Measurements from ENCODE around the gene LRFN4. TPM values are rescaled to one million over a fixed set of nuclear protein-coding genes. Genes with fewer than 3 reads are reported as not detected.

The LRFN4 gene
- total and polyA plus RNA-seq, 2 of the 13 experiments (the other 11 are each of a cell fraction or from before 2014, with no cell fraction given) = 1.3 to 6.8 TPM

GRCh38 chr11:66842896-66843775 lies 13.7 kb upstream of the LRFN4 start, which contains the start of gene RCE1 (continued):
- peak; percentile 58 for TF ChIP-seq SALL1 (CRISPR knock-in tag; IDR thresholded peaks at IDR 0.05)
- TF ChIP-seq RFX1 (IDR thresholded peaks at IDR 0.05) = no peak
- TF ChIP-seq NFIC (IDR thresholded peaks at IDR 0.05; ENCODE audit: low read length) = no peak
- no peak for TF ChIP-seq ZNF382 (CRISPR knock-in tag; IDR thresholded peaks at IDR 0.05; ENCODE audit: borderline replicate concordance)
- TF ChIP-seq ZNF296 (CRISPR knock-in tag; conservative IDR thresholded peaks at IDR 0.05) = no peak
- TF ChIP-seq ZSCAN22 (CRISPR knock-in tag; IDR thresholded peaks at IDR 0.05) = no peak
- no peak; the same call in 1 of the 2 replicates for TF ChIP-seq ZNF235 (CRISPR knock-in tag; IDR thresholded peaks at IDR 0.05; ENCODE audit: borderline replicate concordance)
- TF ChIP-seq ATF6 (CRISPR knock-in tag; conservative IDR thresholded peaks at IDR 0.05) = no peak
- TF ChIP-seq ZNF251 (CRISPR knock-in tag; IDR thresholded peaks at IDR 0.05) = no peak
- TF ChIP-seq ELF1 (CRISPR knock-in tag; IDR thresholded peaks at IDR 0.05) = peak; percentile 85
